Fibroblast of lung (primary cell): Measurements from ENCODE around the gene CNNM3.

ENCODE experiments used
- CTCF ChIP-seq, 2 donors: IDR thresholded peaks in 1 of 2; conservative IDR thresholded peaks in 1 of 2; 1 replicate in 1 of 2; 2 replicates in 1 of 2; pipeline ENCODE4 v1.5.1; 2011 to 2012; ENCODE audit warnings: low read length in 2 of 2, control low read depth in 1 of 2, inconsistent platforms in 1 of 2, low read depth in 1 of 2, mild to moderate bottlenecking in 1 of 2
- EZH2 ChIP-seq: IDR thresholded peaks from 2 replicates; pipeline ENCODE4 v1.5.1; 2012; ENCODE audit warnings: low read length, control low read depth, mild to moderate bottlenecking; ENCODE audit errors: missing control alignments

DNA sequence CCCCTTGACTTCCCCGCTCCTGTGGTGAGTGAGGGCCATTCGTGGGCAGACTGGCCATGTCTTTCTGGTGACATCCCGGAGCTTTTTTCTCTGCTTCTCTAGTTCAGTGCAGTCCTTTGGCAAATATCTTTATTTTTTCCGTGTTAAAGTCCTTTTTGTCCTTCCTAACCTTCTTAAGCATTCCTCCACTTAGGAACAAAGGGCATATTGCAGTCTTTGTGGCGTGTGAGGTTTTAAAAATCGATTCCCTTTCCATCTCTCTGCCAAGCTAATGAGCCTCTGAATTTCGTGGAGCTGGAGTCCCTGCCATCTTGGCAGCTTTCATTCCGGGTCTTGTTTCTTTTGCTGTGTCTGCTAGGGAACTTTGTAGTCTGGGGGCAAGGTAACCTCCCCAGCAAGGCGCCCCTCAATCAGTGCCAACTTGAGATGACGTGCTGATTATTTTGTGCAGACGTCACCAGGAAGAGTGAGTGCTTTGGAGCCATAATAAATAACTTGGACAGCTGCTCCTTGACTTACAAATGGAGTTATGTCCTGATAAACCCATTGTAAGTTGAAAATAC, 5.1 kb downstream of the CNNM3 start:
- no peak for TF ChIP-seq EZH2
- no peak for TF ChIP-seq CTCF (conservative IDR thresholded peaks at IDR 0.05 in 1 of 2, IDR thresholded peaks at IDR 0.05 in 1 of 2; ENCODE audit: low read depth in 1 of 2, low read length in 2 of 2)
